NCI-H748 treated with DMSO at 0.1 percent for 48 hours (cell line): ENCODE measurements around the gene TARS2.

Experiments
- DNase-seq: peaks from one replicate; lab custom pipeline; 2025; lab: John Stamatoyannopoulos, UW

TARS2 gene, protein sequence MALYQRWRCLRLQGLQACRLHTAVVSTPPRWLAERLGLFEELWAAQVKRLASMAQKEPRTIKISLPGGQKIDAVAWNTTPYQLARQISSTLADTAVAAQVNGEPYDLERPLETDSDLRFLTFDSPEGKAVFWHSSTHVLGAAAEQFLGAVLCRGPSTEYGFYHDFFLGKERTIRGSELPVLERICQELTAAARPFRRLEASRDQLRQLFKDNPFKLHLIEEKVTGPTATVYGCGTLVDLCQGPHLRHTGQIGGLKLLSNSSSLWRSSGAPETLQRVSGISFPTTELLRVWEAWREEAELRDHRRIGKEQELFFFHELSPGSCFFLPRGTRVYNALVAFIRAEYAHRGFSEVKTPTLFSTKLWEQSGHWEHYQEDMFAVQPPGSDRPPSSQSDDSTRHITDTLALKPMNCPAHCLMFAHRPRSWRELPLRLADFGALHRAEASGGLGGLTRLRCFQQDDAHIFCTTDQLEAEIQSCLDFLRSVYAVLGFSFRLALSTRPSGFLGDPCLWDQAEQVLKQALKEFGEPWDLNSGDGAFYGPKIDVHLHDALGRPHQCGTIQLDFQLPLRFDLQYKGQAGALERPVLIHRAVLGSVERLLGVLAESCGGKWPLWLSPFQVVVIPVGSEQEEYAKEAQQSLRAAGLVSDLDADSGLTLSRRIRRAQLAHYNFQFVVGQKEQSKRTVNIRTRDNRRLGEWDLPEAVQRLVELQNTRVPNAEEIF

DNA sequence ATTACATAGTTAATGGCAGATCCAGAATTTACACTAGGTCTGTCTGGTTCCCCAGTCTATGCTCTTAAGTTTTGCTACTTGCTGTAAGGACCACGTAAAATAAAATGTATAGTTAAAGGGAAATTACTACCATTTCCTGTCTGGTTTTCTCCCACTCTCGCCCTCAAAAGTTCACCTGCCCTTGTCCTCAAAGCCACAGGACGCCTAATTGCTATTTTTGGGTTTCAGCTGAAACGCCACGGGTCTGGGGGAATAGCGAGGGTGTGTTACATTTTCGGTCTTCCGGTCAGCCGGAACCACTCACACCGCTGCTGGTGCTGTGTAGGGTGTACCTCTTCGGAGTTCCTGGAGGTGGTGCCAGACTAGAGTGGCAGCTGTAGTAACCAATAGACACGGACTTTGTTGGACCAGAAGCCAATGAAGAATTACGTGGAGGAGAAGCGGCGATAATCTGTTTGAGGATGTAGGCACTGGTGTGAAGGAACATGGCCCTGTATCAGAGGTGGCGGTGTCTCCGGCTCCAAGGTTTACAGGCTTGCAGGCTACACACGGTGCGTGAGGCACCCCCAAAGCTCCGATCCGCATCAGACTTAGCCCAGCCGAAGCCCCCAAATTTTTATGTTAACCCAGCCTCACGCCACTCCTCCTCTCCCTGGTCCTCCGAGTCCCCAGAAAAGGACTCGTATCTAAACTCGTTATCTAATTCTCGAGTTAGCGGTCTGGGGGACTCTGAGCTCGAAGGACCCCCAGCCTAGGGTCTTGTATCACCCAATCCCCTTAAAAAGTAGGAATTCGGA is at the start of gene TARS2:
TARS2 (plus strand) TSS at position 454 of the 797 bp plus-strand sequence; CDS start at position 486, 32 bp downstream.
- peak; percentile 98 for DNase-seq

GRCh38 chr1:150441121-150441520 is 46.1 kb upstream of the TARS2 start:
- no peak for DNase-seq

- DNase-seq, result no peak
Measured at GRCh38 chr1:150444232-150444631, 43.0 kb upstream of the TARS2 start.

GRCh38 chr1:150456146-150456647 is 31.0 kb upstream of the TARS2 start:
- DNase-seq, result no peak

DNA sequence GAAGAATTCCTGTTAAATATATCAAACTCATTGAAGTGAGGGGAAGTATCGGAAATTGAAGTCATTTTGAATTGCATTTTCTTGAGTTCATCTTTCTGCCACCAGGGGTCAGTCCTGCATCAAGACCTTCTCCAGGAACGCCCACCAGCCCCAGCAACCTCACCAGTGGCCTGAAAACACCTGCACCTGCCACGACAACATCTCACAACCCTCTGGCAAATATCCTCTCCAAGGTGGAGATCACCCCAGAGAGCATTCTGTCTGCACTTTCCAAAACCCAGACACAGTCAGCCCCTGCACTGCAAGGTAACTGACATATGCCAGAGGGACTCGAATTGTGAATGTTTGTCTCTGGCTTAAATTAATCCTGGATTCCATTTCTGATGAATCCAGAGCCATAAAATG is 22.8 kb upstream of the TARS2 start:
- DNase-seq, result peak; percentile 50

GRCh38 chr1:150466964-150467363 is 20.3 kb upstream of the TARS2 start:
- no peak for DNase-seq

- DNase-seq, result no peak
Measured at GRCh38 chr1:150469291-150469690, 17.9 kb upstream of the TARS2 start.

- DNase-seq, result no peak
Measured at GRCh38 chr1:150472601-150473200, 14.5 kb upstream of the TARS2 start.

GRCh38 chr1:150473659-150474058 is 13.6 kb upstream of the TARS2 start:
- no peak for DNase-seq

GRCh38 chr1:150474869-150475268 is 12.3 kb upstream of the TARS2 start:
- DNase-seq, result no peak

DNA sequence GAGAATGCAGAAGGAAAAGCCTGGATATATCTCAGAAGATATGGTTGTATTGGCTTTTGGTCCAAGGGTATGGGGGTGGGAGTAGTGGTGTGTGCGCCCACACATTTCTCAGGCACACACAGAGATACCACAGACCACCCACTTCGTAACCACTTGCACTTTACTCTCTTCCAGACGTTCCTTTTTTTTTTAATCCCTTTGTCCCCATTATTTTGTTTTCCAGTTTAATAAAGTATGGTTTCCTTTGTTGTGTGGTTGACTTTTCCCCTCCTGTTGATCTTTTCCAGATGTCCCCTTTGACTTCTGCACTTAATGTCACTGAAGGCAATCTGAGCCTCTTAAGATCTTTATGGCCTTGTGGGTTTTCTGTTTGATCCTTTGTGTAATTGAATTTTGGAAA is 10.5 kb upstream of the TARS2 start:
- DNase-seq, result no peak

DNA sequence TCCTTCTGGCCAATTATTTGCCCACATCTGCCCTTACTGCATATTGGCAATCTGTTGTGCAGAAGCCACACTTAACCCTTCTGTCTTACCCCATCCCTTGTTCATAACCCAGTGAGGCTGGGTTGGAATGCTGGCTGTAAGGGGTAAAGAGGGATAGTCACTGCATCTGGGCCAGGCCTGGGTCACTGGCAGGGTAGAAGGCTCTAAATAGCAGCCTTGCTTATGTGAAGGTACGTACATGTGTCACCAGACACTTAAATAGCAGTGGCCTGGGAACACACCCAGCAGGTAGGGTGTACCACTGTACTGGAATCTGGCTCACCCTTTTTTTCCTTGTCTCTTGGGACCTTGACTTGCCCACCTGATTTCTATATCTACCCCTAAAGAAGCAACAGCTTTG is 9.9 kb upstream of the TARS2 start:
- no peak for DNase-seq

DNA sequence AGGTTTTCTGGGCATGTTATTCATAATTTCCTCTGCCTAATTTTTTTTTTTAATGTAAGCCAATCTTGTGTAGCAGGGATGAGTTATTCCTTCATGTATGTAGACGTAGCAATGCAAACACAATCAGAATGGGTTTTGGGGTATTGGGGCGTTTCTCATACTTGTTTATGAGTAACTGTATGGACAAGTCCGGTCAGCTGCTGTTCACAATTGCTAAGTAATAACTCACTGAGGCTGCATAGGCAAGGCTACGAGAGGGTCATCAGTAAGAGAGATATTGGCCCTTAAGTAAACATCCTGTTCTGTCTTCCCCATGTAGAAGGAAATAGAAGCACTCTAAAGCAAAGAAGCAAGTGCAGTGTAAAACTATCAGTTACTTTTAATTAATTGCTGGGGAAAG is 9.5 kb upstream of the TARS2 start:
- no peak for DNase-seq

- DNase-seq, result no peak
Measured at GRCh38 chr1:150479370-150479769, 7.8 kb upstream of the TARS2 start.

- no peak for DNase-seq
Measured at GRCh38 chr1:150479927-150480352, 7.3 kb upstream of the TARS2 start.

DNA sequence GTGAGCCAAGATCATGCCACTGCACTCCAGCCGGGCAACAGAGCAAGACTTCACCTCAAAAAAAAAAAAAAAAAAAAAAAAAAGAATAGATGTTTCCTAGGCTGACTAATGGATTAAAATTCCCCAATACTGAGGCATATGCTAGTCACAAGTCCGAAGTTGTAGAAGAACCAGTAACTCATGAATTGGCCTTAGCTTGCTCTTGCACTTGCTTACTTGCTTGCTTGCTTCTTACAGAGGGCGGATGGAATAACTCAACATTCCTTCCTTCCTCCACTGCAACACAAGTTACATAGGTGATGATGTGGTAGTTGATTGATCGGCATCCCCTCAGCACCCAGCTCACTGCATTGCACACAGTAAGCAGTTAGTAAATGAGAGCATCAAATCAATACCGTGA is 2.8 kb upstream of the TARS2 start:
- DNase-seq, result no peak

- DNase-seq, result no peak
Measured at GRCh38 chr1:150484861-150485260, 2.4 kb upstream of the TARS2 start.

DNA sequence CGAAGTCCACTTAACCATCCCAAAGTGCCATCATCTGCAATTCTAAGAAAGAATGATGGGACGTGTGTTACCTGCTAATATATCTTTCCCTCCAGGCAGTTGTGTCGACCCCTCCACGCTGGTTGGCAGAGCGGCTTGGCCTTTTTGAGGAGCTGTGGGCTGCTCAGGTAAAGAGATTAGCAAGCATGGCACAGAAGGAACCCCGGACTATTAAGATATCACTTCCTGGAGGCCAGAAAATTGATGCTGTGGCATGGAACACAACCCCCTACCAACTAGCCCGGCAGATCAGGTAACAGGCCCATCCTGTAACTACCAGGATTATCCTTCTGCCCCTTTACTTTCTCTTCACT is 520 bp downstream of the TARS2 start:
- DNase-seq, result no peak

DNA sequence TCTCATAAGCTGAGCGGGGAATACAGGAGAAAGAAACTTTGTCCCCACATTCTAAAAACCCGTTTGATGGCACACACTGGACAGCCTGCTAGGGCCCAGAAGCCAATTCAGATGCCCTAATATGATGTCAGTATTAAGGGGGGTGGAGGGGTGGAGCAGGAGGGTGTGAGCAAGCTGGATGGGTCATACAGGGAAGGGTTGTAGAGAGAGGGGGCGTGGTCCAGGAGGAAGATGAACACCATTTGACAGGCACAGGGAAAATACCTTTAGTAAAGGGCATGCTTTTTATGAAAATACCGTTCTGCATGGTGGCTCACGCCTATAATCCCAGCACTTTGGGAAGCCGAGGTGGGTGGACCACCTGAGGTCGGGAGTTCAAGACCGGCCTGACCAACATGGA is 6.0 kb downstream of the TARS2 start:
- DNase-seq, result no peak

GRCh38 chr1:150498342-150498741 is 11.1 kb downstream of the TARS2 start:
- DNase-seq, result no peak

GRCh38 chr1:150505431-150505830 is 18.2 kb downstream of the TARS2 start:
- DNase-seq, result no peak
